Caki2 (cell line): ENCODE results near the gene PIEZO2. TPM values are rescaled to one million over a fixed set of nuclear protein-coding genes. Genes with fewer than 3 reads are reported as not detected.
"Not testable (repeated sequence)": the region's sequence is repeated elsewhere in the genome, so short reads cannot be mapped to it uniquely, and the experiment has no call there.

Source experiments
- DNase-seq: peaks from one replicate; pipeline ENCODE4 v3.0.0-alpha.2; 2015; ENCODE audit warnings: low read depth
- in situ Hi-C: cut with HindIII; loops from 2 replicates; pipeline ENCODE4 v1.10.0; 2016; ENCODE audit warnings: low sequenced_read_pairs, low pct_unique_long_range_greater_than_20kb, mixed read lengths
- total RNA-seq: library from RNA; depleted of rRNA; stranded (reverse); fragments of >200 nt; shearing (Covaris generic); gene quantifications from 2 replicates; pipeline ENCODE4 v1.2.3, GENCODE V29; 2014; ENCODE audit warnings: low replicate concordance

Gene PIEZO2
- total RNA-seq, 1 experiment from 2014 or later, result 2.8 TPM

DNA sequence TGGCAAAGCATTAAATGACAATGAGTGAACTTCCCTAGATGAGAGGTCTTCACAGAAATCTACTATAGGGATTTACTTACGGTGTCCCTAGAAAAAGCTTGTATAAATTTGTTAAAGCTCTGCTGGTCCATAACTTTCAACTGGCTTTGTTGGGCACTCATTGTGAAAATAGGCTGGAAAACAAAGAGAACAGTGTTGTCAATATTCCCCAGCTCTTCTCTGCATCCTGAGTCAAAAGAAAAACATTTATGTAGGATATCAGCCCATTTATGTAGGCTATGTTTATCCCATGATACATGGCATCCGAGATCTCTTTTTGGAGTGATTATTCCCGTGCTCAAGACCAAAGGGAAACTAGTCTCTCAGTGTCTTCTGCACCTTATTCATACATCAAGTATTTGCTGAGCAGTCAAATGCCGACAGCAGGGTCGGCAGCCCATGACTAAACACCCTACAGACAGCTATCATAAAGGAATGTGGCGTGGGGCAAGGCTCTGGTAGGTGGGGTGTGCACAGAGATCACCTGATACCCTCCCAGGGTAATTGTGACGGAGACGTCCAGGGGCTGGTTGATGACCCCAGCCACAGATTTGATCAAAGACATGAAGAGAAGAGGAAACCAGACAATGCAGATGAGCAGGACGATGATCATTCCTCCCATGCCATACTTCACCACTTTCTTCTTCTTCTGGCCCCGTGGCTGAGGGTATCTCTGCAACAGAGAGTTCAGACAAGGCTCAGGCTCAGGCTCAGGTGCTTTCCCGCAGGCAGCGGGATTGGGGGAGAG lies 467.6 kb downstream of the PIEZO2 start:
- peak; percentile 20 for DNase-seq
- in situ Hi-C loops, result no loop called here

DNA sequence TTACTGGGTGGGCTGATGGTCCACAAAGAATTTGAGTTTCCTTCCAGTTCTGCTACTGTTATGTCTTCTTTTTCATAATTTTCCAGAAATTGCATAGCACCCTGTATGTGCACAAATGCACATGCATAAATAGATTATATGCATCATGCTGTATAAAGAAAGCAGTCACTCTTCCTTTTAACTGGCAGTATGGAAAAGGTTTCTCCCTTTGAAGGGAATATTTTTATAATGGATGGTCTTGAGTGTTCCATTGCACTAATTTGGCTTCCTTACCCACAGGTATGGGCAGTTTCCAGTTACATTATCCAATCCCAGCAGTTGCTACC lies 469.1 kb downstream of the PIEZO2 start:
- in situ Hi-C loops, result no loop called here
- no peak for DNase-seq

GRCh38 chr18:10679557-10680270 lies 469.7 kb downstream of the PIEZO2 start:
- no peak for DNase-seq
- in situ Hi-C loops, result no loop called here

DNA sequence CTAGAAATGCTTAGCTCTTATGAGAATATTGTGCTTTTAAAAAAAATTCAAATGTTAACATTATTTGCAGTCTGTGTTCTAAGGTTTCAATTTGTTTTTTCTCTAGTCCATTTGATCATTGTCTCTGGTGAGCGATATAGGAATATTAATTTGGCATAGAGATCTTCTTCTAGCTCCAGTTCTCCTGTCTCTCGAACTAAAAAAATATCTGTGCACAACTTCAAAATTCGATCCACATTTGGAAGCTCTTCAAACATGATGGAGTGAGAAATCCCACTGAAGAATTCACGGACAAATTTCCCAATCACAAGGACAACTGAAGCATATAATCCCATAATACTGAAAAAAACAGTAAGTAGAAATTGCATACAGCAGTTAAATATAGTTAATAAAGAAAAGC lies 477.9 kb downstream of the PIEZO2 start:
- in situ Hi-C loops, result no loop called here
- no peak for DNase-seq

DNA sequence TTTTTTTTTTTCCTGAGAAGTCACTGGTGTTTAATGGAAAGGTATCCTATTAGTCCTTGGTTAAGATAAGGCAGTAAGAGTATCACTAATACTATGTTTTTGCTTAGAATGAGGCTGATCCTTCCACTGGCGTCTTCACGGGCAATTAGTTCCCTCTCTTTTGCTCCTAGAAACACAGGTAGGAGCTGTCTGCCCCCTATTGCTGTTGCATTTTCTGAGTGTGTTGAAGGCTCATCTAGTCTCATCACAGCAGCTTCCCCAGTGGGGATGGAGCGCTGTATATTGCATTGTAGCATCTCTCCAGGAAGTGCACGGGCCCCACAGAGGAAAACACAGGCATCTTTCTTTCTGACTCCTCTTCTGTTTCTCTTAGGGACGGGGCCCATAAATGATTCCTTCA lies 478.5 kb downstream of the PIEZO2 start:
- no peak for DNase-seq
- in situ Hi-C loops, result no loop called here

DNA sequence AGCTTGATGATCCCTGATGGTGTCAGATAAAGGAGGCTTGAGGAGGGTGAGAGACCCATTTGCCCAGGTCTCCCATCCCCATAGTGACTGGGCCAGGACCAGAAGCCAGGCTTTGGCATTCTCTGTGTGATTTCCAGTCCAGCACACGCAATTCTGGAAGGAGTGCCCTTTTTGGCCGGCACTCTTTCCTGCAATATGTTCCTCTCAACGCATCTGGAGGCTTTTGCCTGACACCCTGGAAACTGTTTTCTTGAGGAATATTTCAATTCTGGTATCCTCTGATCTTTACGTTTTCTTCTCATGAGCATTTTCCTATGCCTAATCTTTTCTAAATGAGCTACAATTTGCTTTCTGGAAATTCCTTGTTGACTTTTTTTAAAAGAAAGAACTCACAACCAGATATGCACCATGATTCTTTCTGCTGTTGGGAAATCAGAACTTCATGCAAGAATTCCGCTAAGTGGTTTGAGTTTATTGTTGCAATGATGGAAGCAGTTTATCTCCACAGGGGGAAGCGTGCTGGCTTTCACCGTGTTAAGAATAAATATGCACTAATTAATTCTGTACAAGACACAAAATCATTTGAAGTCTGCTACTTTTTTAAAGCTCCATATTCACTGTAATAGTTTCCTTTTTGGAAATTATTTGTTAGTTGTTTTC lies 479.8 kb downstream of the PIEZO2 start:
- in situ Hi-C loops, result no loop called here
- DNase-seq, result no peak

GRCh38 chr18:10663750-10664149 lies 485.6 kb downstream of the PIEZO2 start:
- DNase-seq, result no peak
- in situ Hi-C loops, result no loop called here

- peak; percentile 75 for DNase-seq
- in situ Hi-C loops, result no loop called here
These were observed 488.1 kb downstream of the PIEZO2 start for GRCh38 chr18:10661317-10661716.

DNA sequence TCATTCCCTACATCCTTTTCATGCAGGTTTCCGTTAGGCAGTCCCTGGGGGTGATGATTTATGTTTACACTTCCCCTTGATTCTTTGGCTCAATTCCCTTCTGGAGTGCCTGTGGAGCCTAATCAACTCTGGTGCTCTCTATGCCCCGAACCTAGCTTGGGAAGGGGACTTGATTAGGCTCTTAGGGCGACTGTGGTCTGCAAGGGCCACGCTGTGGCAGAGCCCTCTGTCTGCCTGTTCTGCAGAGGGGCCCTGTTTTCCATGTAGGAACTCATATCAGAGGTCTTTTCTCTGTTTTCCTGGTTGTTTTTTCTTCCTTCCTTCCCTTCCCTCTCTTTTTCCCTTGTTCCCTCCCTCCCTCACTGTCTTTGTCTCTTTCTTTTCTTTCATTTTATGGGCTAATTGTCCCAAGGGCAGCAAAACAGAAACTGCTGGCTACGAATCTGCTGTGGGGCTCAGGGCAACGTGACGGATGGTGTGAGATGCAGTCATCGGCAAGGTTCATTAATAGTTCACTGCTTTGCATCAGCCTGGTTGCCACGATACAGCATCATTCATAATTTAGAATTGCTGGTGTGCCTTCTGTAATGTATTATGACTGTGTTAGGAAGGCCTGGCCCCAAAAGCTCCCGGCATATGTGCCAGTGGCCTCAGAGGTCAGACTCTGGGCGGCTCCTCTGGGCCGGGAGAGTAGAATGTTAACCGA lies 489.0 kb downstream of the PIEZO2 start:
- peak; percentile 88 for DNase-seq
- in situ Hi-C loops, result no loop called here

- in situ Hi-C loops, result no loop called here
- DNase-seq, result no peak
These were observed 489.8 kb downstream of the PIEZO2 start for GRCh38 chr18:10659594-10659993.

- in situ Hi-C loops, result no loop called here
- DNase-seq, result peak; percentile 62
These were observed 490.4 kb downstream of the PIEZO2 start for GRCh38 chr18:10659000-10659399.

- DNase-seq, in situ Hi-C loops: not testable (repeated sequence)
These were observed 505.4 kb downstream of the PIEZO2 start for GRCh38 chr18:10644003-10644402.

- DNase-seq, in situ Hi-C loops: not testable (repeated sequence)
These were observed 506.3 kb downstream of the PIEZO2 start for GRCh38 chr18:10642915-10643524.

- in situ Hi-C loops, DNase-seq: not testable (repeated sequence)
These were observed 510.9 kb downstream of the PIEZO2 start for GRCh38 chr18:10638539-10638885.

- in situ Hi-C loops, DNase-seq: not testable (repeated sequence)
These were observed 511.4 kb downstream of the PIEZO2 start for GRCh38 chr18:10637858-10638538.

DNA sequence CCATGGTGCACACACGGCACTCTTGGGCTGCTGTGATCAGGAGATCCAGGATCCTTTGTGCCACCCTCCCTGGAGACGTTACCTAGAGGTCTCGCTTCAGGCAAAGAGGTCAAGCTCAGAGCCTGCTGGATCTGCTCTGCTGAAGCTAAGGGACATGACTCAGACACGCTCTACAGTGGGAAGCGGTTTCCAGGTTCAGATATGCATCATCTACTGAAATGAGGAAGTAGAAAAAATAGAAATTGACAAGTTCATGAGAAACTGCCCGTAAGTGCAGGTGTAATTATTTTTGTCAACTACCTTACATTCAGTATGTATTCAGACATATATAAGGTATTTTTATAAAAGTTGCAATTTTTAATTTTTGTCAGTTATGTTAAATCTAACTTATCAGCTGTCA lies 520.3 kb downstream of the PIEZO2 start:
- in situ Hi-C loops, result not testable (repeated sequence)
- DNase-seq, result peak; percentile 32

DNA sequence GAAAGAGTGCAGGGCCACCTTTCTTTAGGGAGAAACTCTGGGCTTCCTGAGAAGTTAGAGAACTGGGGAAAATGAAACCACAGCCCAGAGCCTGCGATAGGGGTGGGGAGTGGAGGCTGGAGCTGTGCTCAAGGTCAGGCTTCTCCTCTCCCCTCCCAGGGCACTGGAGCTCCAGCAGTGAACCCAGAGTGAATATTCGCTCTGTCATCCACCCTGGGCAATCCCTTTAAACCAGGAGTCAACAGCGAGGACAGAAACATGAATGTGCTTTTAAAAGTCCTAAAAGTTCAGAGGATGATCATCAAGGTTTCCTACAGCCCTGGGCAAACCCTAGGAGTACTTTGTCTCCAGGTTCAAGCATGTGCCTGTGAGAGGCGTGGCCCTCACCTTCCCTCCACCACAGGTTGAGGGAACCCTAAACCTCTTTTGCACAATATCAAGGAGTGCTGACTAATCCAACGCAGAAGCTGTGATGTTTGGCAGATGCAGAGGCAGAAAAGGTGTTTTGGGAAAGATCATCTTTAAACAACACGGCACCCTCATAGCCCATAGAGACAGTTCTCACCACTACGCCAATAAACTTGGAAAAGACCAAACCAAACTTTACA lies 522.7 kb downstream of the PIEZO2 start:
- in situ Hi-C loops, DNase-seq: not testable (repeated sequence)
